Measurements from ENCODE around the gene PLPP7.

Gene PLPP7

DNA sequence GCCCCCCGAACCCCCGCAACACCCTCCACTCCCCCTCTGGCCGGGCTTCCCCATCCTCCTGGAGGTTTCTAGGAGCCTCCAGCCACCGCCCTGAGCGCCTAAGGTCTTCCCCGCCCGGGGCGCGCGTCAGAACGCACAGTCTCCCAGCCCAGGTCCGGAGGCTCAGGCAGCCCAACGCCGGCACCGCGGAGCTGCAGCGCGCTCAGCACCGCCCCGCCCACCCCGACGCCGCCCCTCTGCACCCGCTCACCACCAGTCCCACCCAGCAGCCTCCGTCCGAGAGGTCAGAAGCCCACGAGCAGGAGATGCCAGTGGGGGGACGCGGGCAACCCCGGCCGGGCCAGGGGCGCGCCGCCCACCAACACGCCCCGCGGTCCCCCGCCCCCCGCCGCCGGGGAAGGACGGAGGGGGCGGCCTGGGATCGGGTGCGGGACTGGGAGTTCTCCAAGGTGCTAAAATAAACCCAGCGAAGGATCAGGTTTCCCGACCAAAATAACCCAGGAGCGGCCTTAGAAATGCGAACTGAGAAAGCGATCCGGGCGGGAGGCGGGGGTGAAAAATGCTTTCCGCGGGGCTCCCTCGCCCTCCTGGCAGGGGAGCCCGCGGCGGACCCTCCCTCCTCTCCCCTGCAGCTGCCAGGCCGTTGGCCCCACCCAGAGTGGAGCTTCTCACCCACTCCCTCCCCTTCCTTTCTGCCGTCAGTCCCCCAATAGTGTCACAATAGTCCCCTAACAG, 6.7 kb upstream of the PLPP7 start:
- DNase-seq, result no peak

DNA sequence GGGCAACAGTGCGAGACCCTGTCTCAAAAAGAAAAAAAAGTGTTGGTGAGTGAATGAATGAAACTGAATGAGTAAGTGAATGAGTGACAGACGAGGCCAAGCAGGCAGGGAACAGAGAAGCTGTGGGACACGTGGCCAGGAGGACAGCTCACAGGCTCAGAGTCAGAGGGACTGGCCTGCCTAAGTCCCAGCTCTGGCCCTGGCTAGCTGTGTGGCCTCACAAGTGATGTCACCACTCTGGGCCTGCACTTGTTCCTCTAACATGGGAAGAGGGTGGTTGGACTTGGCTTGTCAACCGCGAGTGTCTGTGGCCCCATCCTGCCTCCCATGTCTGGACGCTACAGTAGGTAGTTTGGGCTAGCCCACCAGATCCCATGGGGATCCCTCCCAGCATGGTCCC, 4.7 kb upstream of the PLPP7 start:
- no peak for DNase-seq

DNA sequence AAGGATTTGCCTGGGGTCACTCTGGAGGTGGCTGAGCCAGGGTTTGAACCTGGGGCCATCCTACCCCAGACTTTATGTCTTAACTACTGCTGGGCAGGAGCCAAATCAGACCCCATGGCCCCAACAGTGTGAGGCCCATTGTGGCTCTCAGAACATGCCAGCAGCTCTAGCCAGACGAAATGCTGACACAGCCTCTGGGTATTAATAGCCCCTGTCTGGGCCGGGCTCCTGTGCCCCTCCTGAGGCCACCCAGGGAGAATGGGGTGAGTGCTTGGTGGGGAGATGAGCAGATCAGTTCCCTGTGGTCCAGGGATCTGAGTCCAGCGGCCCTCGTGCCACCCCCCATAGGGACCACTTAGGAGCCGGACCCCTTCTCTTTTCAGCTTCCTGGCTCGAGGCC, 2.2 kb upstream of the PLPP7 start:
- no peak for DNase-seq

DNA sequence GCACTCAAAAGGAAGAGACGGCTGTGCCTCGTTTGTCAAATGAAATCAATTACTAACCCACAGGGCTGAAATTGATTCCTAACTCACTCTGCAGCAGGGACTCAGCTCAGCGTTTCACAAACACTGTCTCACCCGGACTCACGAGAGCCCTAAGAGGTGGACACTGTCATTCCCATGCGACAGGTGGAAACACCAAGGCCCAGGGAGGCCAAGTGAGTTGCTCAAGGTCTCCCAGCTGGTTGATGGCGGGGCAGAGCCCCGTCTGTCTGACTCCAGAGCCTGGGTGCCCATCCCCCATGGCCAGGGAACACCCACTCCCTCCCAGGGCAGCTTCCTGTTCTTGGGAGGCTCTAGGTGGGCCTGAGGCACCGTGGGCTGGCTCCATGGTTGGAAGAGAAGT, 1.3 kb upstream of the PLPP7 start:
- DNase-seq, result no peak

DNA sequence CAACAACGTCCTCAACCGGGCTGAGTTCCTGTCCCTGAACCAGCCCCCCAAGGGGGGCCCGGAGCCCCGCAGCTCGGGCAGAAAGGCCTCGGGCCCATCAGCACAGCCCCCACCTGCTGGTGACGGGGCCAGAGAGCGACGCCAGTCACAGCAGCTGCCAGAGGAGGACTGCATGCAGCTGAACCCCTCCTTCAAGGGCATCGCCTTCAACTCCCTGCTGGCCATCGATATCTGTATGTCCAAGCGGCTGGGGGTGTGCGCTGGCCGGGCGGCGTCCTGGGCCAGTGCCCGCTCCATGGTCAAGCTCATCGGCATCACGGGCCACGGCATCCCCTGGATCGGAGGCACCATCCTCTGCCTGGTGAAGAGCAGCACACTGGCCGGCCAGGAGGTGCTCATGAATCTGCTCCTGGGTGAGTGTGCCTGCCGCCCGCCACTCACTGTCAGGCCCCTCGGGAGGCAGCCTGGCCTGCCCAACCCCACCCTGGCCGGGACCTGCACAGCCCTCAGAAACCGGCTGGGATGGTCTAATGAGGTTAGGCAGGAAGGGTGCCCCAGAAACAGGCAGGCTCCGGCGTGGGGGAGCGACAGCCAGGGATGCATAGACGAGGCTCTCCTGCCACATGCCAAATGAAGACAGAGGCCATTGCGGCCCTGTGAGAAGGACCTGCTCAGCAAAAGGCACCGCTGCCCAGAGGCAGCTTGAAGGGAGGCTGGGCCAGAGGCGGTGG, 678 bp downstream of the PLPP7 start:
- DNase-seq, result no peak

DNA sequence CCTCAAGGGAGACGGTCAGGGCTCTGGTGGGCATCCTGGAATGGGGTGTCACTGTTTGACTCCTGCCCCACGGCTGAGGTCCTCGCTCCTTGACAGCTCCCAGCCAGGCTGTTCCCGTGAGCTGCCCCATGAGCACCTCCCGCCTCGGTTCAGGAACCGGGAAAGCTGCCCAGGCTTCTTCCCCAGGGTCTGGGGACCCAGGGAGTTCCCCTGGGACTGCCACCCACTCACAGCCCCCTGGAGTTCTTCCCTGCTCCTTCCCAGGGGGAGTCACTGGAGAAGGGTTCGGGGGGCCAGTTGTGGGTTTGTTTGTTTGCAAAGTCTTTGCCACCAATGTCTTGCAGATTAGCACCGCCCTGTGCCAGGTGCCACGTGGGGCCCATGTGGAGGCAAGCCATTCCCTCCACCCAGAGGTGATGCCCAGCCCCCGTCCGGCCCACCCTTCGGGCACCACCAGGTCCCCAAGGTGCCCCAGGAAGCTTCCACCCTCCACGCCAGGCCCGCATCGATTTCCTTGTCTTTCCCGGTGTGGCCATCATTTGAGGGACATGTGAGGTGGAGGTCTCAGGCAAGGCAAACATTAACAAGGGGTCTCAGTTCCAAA, 1.3 kb downstream of the PLPP7 start:
- DNase-seq, result no peak

DNA sequence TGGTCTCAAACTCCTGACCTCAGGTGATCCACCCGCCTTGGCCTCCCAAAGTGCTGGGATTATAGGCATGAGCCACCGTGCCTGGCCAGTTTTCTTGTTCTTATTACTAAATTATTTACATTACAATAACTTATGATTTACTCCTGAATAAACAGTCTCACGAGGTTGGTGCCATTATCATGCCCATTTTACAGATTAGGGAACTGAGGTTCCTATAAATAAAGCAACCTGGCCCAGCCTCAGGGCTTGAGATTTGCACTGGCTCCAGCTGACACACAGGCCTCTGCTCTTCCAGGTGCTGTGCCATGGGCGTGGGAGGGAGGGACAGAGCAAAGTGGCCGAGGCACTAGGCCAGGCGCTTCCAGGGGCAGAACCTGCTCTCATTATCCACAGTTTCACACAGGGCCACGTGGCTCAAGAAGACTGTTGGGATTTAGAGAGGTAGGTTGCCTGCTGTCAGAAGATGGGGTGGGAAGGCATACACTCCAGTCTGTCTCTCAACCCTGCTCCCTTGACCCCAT, 2.3 kb downstream of the PLPP7 start:
- no peak for DNase-seq

DNA sequence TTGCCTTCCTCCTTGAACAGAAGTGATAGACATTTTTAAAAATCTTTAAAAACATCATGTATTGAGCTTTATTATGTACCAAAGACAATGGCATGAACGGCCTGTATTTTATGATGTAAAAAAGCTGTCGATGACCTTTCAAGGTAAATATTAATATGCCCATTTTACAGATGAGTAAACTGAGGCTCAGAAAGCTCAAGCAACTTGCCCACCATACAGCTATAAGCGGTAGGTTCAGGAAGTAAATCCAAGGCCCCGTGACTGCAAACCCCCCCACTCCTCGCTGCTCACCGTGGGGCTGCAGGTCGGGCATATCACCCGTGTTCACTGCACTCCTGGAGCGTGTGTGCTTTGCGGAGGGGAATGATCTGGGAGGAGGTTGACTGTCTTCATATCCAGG, 3.4 kb downstream of the PLPP7 start:
- DNase-seq, result no peak

DNA sequence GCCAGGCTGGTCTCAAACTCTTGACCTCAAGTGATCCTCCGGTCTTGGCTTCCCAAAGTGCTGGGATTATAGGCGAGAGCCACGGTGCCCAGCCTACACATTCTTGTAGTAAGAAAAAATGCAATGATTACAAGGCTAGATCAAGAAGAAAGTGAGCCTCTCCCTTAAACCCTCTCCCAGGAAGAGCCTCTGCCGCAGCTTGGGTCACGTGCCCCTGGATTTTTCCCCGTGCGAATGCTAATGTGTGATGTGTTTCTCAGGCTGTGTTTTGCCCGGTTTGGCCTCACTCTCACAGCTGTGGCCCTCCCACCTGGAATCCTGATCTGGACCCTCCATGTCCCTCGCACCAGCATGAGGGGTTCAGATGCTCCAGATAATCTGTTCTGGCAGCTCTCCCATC, 6.9 kb downstream of the PLPP7 start:
- no peak for DNase-seq

DNA sequence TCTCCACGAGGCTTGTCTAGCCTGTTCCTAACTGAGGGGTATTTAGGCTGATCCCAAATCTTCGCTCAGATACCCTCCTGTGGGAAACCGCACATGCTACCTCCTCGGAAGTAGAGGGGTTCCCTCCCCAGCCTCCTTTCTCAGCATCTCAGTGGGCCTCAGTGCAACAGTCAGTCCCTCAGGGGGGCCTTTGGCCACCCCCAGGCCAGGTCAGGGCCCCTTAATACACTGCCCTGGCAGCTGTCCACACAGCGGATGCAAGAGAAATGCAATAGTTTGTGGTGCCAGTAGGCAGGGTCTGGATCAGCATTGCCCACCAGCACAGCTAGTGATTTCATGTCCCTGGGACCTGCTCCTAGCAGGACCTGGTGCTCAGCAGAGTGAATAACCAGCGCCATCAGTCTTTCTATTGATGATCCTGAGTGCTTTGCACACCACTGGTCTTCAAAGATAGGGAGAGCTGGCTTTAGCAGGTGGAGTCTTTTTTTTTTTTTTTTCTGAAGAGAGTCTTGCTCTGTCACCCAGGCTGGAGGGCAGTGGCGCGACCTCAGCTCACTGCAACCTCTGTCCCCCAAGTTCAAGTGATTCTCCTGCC, 7.5 kb downstream of the PLPP7 start:
- no peak for DNase-seq

DNA sequence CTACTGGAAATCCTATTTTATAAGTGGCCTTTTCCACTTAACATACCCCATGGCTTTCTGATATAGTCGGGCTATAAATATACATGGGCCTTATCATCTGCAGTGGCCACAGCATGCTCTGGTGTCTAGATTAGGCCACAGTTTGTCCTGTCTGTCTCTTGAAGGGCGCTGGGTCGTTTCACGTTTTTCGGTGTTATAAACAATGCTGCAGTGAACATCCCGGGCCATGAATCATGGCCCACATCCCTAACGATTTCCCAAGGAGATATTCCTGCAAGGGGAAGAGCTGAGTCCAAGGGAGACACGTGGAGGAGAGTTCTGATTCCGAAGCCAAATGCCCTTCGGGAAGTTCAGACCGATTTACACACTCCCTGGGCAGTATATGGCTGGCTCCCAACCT, 8.4 kb downstream of the PLPP7 start:
- no peak for DNase-seq

DNA sequence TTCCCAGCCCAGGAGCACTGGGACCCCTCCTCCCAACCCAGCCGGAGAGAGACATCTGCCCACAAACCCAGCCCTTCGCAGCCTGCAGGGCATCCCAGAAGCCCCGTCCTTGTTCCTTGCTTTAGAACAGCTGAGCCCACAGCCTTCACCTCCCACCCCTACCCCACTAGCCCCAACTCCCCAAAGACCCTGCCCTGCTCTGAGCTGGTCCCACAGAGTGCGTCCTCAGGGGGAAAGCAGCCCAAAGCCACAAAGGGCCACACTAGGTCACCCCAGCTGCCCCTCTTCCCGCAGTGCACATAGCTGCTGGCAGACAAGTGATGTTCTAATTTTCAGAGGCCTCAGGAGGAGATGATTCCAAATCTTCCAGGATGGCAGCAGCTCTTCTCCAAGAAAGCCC, 8.8 kb downstream of the PLPP7 start:
- no peak for DNase-seq

DNA sequence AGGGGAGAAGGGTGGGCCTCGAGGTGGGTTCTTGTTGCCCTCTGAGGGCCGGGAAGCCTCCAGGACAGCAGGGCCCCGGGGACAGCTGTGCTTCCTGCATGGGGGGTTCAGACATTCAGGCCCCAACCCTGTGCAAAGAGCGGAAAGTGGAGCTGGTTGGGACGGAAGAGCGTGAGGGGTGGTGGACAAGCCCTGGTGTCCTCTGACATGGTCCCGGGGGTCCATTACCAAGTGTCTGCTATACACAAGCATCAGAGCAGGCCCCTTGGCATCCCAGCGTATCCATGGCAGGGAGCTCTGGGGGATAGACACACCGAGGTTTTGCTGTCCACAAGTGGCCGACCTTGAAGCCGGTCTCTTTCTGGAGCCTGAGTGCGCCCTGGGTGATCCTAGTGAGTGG, 9.3 kb downstream of the PLPP7 start:
- DNase-seq, result no peak

DNA sequence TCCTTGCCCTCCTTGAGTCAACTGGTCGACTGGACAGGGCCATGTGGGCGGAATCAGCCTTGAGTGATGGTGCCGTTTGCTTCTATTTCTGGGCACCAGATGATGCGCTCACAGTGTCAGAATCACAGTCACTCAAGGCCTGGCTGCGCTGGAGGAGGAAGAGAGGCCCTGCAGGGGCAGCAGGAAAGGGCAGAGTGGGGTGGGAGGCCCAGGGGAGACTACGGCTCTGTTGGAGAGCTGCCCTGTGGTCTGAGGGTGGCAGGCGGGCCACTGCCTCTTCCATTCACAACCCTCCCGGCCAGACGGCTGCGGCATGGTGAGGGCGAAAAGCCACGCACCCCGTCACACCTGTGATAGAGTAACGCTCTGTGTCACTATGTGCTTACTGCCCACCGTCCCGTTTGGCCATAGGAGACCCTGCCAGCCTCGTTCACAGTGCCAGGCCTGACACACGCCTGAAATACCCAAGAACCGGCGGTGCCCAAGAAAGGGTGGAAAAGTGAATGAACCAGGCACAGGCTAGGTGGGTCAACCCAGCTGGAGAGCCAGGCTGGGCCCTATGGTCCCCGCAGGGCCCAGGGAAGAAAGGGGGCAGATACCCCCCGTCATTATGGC, 9.9 kb downstream of the PLPP7 start:
- no peak for DNase-seq

DNA sequence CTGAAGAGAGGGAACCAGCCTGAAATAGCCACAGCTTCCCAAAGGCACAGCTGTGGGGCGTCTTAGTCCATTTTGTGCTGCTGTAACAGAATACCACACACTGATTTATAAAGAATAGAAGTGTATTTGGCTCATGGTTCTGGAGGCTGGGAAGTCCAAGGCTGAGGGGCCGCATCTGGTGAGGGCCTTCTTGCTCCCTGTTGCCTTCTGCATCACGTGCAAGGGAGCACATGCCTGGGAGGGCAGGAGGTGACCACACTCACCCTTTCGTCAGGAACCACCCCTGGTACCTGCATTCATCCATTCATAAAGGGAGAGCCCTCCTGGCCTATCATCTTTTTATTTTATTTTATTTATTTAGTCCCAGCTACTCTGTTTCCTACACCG, 10.4 kb downstream of the PLPP7 start:
- no peak for DNase-seq

DNA sequence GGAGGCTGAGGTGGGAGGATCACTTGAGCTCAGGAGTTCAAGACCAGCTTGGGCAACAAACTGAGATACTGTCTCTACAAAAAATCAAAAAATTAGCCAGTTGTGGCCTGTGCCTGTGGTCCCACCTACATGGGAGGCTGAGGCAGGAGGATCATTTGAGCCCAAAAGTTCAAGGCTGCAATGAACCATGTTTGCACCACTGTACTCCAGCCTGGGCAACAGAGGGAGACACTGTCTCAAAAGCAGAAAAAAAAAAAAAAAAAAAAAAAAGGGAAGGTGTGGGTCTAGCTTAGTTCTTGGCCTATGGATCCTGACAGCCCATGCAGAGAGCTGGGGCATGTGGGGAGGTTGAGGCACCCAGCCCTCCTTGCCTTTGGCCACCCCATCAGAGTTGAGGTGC, 10.9 kb downstream of the PLPP7 start:
- DNase-seq, result no peak

DNA sequence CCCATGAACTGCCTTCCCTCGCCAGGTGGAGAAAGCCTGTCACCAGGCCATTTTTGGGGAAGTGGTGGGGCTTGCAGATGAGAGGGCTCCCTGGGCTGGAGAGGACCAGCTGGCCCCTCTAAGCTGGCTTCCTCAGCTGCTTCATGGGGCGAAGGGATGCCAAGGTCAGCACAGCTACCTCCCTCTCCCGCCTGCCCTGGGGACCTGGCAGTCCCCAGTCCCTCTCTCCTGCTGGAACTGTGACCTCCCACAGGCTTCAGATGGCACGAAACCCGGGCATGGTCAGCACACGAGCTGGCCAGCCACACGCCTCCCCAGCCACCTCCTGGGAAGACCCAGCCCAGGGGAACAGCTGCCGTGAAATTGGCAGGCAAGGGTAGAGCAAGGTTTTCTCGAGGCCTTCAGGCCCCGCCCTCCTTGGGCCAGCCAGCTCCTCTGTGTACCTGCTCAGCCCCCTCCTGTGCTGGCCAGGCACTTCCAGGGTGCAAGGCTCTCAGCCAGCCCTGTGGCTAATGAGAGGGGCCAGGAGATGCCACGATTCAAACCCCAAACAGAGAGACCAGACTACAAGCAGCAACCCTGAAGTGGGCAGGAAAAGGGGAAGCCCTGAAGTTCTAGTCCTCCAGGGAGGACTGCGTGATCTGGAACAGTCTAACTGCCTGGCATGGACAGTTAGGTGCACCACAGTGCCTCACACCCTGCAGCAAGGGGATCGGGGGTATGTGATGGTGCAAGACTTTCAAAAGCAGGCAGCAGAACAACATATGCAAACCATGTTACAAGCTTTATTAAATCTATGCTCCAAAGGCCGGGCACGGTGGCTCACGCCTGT, 12.9 kb downstream of the PLPP7 start:
- DNase-seq, result no peak

DNA sequence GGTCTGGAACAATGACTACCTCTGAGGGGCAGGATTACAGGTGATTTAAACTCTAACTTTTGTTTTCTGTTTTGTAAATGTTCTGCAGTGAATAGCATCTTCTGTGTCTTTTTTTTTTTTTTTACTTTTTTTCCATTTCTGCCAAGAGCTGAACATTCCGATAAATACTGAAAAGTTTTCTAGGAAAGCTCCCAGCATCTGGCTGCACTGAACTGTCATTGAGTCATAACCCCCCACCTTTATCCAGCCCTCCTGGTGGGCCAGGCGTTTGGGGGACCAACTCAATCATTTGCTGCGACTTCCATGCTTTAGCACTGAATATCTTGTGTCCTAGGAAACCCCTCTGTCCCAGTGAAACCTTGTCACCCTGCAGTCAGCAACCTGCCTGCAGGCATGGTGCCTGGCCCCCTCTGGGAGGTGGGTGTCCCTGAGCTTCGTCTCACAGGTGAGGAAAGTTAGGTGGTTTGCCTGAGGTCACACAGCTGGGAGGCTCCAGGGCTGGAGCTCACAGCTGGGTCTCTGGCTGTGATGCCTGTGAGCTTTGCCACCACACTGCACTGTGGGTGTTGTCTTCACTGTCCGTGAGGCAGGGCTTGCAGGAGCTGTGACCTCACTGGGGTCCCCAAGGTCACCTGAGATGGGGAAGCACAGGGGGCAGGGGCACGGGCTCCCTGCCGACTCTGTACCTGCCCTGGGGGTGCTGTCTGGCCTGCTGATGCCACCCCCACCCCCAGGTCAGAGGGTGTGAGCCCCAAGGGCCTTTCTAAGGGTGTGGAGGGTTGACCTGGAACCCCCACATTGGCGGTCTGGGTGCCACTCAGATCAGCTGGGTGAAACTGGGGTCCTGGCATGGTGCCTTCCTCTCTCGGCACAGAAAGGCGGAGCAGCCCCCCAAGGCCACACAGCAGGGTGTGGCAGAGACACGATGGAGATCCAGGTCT, 14.1 kb downstream of the PLPP7 start:
- no peak for DNase-seq

DNA sequence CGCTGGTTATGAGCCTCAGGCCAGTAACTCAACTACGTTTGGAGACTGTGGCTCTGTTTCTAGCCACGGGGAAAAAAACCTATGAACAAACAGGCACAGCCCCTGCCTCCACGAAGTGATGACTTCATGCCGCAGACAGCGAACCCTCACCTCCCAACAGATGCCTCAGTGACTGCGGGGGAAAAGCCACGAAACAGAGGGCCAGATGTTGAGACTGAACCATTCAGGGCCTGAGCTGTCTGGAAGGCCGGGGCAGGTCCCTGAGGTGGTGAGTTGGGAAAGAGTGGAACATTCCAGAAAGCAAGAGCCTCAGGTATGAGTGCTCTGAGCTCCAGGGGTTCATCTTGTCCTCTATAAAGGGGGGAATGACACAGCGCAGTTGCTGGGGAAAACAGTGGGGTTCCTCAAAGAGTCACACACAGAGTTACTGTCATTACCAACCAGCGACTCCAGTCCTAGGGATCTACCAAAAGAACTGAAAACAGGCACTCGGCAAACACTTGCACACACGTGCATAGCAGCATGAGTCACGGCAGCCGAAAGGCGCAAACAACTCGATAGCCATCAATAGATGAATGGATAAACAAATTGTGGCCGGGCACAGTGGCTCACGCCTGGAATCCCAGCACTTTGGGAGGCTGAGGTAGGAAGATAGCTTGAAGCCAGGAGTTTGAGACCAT, 15.3 kb downstream of the PLPP7 start:
- DNase-seq, result no peak

DNA sequence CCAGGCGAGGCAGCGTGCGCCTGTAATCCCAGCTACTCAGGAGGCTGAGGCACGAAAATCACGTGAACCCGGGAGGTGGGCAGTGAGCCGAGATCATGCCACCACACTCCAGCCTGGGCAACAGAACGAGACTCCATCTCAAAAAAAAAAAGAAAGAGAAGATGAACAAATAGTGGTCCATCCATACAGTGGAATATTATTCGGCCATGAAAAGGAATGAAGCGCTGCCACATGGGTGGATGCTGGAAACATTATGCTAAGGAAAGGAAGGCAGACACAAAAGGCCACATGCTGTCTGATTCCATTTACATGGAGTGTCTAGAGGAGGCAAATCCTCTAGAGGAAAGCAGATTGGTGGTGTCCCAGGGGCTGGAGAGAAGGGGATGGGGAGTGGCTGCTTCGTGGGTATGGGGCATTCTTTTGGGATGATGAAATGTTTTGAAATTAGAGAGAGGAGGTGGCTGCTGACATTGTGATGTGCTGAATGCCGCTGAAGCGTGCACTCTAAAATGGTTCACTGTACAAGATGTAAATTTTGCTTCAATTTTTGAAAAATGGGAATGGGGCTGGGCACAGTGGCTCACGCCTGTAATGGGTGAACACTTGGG, 17.0 kb downstream of the PLPP7 start:
- DNase-seq, result no peak

All from HCEC 1CT (cell line).